LHCN-M2 (cell line): ENCODE measurements around the gene ADAM33. TPM values are rescaled to one million over a fixed set of nuclear protein-coding genes. Genes with fewer than 3 reads are reported as not detected.

Experiments
- DNase-seq: peaks from one replicate; pipeline ENCODE4 v3.0.0-alpha.2; 2012; ENCODE audit warnings: low read depth
- total RNA-seq: library from RNA; depleted of rRNA; stranded (reverse); fragments of >200 nt; gene quantifications from 2 replicates; pipeline ENCODE4 v1.2.3, GENCODE V29; 2014

Gene ADAM33
- total RNA-seq, 1 experiment from 2014 or later = 0.11 TPM

DNA sequence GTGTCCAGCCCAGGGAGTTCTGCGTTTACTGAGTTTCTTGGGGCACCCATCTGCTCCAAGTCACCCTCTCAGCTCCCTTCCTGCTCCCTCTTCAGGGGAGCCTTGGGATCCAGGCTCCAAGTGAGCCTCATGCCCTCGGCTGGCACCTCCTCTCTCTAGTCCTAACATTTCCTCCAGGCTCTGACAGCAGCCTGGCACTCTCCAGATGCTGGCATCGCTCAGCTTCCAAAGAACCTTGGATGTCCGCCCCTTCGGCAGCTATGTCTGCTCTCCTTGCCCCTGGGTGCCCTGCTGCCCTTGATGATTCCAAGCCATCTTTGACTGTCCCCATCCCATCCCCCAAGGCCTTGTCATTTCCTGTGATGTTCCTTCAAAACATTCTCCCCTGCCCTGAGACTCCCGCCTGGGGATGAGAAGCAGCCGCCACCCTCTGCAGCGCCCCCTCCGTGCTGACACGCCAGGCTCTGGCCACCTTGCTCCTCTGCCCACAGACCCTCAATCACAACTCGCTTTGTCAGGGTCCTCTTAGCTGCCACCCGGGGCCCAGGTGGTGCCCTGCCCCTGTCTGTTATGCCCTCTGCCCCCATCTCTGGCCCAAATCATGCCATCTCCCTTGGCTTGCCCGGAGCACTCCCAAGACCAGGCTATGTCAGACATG, 12.0 kb downstream of the ADAM33 start:
- DNase-seq = no peak

DNA sequence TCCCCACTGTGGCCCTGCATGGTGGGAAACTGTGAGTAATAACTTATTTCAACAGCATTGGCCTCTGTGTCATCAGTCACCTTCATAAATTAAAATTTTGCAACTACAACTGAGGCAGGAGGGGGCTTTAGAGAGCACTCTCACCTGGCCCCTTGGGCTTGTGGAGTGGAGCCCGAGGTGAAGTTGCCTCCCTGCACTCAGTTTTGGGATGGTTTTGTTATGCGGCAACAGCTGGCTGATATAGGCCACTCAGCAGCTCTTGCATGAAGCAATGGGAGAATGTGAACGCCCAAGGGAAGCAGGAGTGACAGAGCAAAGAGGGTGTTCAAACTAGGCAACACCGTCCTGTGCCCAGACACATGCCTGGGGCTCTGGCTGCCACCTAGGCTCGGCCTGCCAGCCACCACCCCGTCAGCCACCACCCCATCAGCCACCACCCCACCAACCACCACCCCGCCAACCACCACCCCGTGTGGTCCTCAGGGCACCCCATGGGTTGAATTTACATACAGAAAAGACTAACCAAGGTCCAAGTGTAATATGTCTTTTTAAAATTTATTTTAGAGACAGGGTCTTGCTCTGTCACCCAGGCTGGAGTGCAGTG, 14.3 kb downstream of the ADAM33 start:
- no peak for DNase-seq

DNA sequence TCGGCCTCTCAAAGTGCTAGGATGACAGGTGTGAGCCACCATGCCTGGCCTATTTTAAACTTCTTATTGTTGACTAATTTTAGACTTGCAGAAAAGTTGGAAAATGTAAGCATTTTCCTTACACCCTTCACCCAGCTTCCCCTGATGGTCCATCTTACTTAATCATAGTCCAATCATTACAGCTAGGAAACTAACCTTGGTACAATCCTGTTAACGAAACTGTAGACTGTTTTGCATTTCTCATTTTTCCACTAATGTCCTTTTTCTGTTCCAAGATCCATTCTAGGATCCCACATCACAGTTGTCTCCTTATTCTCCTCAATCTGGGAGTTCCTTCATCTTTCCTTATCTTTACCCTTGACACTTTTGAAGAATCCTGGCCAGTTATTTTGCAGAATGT, 18.0 kb downstream of the ADAM33 start:
- no peak for DNase-seq

DNA sequence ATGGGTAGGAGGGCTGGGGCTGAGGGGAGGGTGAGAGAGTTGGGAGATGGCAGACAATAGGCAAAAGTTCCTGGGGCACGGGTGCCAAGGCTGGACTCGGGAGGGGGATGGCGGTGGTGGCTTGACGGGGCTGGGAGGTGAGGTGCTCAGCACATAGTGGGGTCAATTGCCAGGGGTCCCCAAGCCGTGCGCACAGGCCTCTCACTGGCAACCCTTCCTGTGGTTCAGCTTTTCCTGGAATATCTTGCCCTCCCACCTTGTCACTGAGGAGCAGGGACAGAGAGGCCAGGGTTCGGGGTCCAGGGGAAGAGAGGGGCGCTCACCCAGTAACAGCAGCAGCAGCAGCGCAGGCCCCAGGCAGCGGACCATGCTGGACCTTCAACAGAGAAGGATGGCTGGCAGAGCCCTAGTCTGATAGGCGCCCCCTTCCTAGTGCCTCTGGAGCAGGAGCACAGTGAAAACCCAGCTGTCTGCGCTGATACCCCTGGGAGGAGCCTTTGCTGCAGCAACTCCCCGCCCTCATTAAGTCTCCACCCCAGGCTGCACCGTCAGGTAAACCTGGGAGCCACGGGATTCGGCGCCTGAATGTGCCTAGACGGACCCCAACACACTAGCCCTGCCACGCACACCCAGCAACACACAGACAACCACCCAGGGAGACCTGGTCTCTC, 18.6 kb downstream of the ADAM33 start, which contains the start of gene GFRA4:
Gene GFRA4 (minus strand): TSS at position 369 of the 671 bp plus-strand sequence. CDS start 0 bp downstream, at position 369.
- DNase-seq = no peak

DNA sequence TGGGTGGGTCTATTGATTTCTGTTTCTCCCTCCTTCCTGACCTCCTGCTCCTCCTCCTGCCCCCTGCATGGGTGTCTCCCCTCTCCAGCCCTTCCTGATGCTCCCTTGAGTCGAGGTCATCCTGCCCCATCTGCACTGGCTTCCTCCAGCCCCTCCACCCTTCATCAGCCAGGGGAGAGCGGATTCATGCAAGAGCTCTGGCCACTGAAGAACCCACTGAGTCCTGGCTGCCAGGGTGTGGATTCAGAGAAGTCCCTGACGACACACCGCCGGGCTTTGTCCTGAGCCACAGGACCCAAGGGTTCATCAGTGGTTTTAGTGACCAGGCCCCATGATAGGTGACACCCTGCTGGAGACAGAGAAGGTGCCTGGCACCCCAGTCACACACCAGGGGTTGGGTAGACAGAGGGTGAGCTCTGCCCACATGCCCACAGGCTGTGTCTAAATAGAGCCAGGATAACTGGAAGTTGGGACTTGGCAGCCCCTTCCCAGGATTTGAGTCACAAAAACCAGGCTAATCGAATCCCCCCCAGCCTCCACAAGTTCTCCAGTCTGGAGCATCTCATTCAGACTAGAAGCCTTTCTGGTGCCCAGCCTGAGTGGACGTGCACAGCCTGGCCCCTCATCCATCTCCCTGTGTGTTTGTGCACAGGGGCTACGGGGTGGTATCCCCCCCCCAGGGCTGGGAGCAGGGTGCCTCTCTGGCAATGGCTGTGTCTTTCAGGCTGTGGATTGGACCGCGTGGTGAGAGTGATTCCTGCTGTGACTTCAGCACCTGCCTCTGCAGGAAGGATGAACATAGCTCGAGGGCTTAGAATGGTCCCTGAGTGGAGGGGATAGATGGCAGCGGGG, 19.8 kb downstream of the ADAM33 start:
- no peak for DNase-seq

DNA sequence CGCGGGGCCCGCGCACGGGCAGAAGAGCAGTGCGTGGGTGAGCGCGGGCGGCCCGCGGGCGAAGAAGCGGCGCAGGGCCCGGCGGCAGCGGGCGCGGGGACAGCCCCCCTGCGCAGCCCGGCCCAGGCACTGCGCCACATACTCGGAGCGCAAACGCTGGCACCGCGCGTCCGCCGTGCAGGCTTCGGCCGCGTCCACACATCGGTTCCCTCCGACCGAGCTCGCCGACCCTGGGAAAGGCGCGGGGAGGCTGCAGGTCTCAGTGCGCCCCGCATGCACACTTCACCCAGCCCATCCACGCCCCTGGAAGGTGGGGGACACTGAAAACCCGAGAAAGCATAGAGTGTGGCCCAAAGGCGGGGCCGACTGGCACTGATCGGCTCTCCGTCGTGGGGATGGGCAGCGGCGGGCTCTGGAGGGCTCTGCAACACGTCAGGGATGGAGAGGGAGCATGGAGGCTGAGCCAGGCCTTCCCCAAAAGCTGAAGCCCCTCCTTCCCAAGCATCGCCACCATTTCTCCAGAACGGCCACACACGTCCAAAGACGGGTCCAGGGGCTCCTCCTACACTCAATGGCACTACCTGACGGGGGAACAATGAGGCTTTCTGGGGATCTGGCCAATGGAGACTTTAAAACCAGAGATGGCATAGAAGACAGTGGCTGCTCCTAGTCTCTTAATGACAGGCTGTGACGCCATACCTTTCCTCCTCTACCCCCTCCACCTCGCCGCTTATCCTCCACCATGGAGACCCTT, 20.6 kb downstream of the ADAM33 start:
- DNase-seq = no peak

DNA sequence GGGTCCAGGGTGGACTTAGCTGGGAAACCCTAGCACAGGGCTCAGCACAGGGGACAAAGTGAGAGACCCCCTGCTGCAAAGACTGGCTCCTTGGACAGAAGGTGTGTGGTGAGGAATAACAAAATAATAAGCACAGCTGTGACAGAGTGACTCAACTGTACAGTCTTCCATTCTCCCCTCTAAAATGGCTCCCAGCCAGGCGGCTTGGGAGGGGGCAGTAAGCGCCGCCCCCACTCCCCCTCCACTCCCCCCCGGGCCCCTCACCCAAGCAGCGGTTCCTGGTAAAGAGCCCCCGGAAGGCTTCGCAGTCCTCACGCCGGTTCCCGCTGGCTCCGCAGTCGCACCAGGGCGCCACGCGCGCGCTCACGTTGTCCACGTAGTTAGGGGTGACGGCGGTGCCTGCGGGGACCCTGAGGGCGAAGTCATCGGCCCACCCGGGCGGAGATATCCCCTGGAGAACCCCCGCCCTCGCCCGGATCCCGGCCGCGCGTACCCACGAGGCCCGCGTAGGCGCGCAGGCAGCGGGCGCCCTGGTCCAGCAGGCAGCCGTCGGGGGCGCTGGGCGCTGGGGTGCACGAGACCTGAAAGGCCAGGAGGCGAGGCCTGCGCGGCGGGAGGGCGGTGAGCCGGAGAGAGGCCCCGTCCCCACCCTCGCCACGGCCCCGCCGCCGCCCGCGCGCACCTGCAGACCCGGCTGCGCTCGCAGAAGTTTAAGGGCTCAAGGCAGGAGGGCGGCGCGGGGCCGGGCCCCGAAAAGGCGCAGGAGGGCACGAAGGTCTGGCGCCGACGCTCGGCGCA, 21.3 kb downstream of the ADAM33 start:
- DNase-seq = no peak

DNA sequence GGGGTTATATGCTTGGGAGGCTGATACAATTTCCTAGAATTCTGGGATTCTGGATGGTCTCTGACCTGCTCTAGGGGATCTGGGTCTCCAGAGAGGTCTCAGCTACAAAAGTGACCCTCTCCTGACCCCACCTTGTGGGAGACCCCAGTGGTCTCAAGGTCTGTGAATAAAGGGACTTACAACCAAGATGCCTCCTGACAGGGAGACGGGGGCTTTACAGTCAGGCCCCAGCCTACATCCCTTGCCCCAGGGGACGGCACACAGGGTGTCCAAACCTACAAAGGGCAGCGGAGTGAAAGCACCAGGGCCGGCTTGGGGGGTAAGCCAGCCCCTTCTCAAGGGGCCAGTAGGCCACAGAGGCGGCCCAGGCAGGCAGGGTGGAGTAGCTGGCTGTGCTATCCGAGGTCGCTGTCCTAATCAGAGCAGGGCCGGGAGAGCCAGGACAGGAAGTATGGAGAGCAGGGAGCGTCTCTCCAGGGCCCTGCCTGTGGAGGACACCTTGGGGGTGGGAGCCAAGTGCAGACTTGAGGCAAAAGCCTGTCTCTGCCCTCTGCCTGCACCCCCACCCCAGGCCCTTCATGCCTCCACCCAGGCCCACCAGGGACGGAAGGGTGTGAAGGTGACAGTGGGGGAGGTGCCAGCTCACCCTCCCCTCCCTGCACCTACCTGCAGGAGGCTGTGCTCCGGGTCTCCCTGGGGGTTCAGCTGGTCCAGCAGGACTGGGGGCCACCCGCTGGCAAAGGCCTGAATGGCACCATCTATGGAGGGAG, 22.1 kb downstream of the ADAM33 start:
- DNase-seq = no peak

DNA sequence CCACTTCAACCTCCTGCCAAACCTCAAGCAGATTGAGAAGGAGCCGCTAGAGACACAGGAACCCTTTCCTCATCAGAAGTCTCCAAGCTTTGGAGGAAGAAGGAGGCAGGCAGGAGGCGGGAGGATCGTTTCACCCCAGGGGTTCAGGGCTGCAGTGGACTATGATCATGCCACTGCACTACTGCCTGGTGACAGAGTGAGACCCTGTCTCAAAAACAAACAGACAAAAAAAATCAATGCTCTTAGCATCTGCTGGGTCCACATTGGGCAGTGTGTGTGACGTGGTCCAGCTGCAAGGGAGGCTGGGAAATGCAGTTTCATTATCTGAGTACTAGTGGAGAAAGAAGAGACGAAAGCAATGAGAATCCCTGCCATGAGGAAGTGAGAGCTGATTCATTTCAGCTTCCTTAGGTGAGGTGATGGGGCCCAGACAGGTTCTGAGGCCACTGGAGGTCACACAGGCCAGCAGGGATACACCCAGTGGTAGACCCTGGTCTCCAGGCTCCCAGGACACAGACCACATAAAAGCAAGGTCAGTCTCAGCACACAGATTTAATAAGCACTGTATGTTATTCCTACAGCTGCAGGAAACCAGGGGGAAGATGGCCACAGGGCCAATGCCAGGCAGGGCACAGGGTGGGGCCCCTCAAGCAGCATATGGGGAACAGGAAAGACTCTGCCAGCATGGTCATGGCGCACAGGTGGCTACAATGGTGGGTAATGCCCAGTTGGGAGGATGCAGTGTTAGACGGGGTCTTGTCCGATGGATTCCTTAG, 22.9 kb downstream of the ADAM33 start:
- DNase-seq = no peak

DNA sequence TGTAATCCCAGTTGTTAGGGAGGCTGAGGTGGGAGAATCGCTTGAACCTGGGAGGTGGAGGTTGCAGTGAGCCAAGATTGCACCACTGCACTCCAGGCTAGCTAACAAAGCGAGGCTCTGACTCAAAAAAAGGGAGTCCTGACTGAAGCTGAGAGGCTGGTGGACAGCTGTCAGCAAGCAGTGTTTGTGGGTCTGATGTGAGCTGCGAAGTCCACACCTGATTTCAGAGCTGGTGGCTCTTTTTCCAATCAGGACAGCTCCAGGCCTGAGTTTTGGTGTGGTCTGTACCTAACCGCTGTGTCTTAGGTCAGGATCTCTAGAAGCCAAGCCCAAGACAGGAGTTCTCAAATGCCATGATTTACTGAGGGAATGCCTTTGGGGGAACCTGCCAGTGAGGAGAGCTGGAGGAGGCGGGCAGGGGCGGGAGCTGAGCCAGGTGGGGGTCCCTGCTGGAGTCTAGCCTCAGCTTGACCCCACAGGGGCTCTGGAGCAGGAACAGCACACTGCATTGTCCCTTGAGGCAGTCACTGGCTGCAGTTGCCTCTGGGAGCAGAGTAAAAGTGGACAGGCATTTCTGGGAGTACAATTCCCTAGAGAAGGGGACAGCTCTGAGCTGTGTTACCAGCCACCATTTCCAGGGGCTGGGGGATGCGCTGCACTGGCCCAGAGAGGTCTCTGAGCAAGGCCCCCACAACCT, 23.6 kb downstream of the ADAM33 start:
- no peak for DNase-seq

DNA sequence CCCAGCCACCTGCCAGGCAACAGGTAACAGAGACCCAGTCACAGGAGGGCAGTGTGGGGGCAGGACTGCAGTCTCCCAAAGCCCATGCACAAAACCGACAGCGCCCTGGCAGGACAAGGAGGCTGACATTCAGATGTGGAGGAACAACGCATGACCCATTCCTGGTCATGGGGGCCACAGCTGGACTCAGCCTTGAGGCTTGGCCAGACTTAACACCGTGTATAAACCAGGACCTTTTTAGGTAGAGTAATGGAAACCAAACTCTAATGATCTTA, 26.7 kb downstream of the ADAM33 start:
- DNase-seq = no peak

DNA sequence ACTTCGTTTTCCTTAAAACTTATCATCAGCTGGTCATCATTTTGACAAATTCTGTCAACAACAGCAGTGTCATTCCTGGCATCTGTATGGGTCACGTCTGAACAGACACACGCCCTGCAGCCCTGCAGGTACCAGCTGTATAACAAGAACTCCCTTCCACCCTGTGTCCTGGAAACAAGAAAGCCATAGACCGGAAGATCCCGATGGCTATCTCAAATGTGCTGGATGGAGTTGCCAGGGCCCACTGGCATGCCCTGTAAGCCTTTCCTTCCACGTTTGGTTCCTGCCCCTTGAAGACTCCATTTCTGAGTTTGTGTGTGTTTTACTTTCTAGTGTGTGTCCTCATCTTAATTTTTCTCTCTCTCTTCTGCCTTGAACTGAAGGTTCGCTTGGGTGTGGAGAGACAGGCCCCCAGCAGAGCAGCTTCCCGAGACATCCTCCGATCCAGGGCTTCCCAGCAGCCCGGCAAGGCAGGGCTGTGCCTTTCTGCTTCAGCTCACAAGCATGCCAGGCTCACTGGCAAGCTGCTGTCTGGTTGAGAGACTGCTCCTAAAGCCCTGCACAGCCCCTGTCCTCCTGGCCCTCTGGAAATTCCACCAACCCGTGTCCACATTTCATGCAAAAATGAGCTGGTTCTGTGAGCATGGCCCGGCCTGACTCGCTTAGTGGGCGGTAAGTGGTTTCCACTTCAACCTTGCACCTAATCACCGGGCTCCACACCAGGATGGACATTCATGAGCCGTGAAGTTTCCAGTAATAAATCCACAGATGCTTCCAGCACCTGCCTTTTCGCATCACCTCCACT, 27.3 kb downstream of the ADAM33 start:
- DNase-seq = no peak

DNA sequence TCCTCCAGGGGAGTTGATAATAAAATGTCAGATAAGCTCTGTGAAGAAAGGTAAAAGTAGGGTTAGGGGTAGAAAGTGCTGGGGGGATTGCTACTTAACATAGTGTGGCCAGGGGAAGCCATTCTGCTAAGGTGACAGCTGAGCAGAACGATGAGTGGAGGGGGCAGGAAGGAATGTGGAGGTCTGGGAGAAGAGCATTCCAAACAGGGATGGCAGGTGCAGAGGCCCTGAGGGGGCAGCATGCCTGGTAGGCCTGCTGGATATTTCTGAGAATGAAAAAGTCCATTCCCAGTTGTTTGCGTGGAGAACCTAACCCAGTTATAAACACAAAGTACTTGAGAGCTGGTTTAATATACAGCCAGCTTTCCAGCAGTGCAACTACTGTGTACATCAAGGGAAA, 27.9 kb downstream of the ADAM33 start:
- DNase-seq = no peak

DNA sequence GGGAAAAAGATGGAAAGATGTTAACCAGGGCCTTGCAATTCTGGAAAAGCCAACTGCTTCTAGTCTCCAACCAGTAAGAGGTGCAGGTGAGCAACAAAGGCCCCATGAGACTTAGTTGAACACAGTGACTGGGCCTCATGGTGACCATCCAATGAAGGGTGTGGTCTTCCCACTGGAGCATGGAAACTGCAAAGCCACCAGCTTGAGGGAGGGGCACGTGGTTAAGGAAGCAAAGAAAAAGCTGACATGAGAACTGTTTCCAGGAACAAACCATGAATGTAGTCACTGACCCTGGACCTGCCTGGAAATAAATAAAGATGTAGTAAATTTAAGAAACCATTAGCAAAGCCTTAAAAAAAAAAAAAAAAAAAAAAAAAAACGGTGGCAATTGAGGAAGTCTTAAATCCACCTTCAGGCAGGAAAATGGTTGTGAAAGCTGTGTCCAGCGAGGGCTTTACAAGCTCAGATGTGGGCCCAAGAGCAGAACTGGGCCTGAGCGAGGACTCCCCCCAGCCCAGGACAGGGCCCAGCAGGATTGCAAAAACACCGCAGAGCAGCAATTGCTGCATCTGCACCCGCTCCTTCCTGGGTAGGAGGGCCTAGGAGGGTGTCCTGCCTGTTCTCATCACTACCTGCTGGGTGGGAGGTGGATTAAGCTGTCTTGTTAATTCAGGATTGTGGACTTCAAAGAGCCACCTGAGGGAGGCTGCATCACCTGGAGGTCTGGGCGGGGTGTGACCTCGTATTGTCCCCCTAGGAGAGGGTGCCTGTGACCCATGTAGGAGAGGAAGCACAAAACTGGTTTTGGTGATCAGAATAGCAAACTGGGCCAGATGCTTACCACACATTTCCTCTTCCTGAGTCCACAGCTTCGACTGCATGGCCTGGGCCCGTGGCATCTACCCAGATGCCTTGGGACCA, 28.9 kb downstream of the ADAM33 start:
- no peak for DNase-seq

DNA sequence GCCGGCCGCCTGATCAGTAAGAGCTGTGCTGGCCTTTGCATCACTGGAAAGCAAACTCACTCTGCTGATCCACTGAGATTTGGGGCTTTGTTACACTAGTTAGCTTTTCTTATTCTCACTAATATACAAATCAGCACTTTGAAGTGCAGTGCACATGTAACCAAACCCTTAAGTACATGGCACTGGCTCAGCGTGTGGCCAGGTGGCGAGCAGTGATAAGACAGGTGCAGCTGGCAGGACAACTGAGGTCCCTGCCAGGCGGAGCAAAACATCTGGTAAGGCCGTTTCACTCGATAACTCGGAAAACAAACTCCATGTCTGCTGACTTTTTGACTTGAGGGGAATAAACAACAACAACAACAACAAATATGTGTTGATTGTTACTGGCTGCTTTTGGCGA, 29.6 kb downstream of the ADAM33 start:
- DNase-seq = no peak

DNA sequence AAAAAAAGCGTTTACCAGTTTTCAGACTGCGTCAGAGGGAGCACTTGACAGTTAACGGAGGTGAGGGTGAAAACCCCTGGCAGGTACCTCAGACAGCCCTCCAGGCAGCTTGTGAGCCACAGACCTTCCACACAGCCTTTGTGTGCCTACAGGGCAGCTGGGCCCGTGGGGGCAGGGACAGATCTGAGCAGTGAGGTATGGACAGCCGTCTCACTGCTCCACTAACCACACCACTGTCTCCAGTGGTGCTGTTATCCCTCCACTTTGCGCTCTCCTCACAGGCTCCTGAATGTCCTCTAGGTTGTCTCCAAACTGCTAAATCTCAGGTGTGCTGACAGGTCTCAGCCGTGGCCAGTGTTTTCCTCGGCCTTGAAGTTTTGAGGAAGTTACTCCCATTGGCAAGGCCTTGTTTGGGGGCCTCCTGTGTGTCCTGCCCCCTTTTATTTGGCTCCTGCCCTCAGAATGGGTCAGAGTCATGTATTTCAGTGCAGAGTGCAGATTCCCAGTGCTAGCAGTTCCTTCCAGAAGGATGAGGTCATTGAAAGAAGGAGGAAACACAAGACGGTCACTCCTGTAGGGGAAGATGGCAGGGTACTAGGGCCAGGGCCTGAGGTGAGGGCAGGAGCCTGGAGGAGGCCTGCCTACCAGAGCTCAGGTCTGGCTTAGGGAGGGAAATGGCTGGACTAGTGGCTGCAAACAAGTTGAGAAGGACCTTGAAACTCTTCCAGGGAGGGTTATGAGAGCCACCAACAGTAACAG, 30.4 kb downstream of the ADAM33 start:
- no peak for DNase-seq
